Stimulated activated naive CD8-positive, alpha-beta T cell treated with anti-CD3 and anti-CD28 coated beads, Interleukin-15, Interleukin-2, amounts not matched to agents 100 ng/mL and 50 ng/mL, for 24 hours (primary cell): Measurements from ENCODE around the gene RAB3IL1.
"Not testable (repeated sequence)": the region's sequence is repeated elsewhere in the genome, so short reads cannot be mapped to it uniquely, and the experiment has no call there.

Experiments used
- H3K27ac Mint-ChIP-seq: one replicate; pipeline ENCODE4 v1.8.0; 2021; ENCODE audit warnings: mild to moderate bottlenecking, mixed read lengths
- H3K27me3 Mint-ChIP-seq: one replicate; pipeline ENCODE4 v1.8.0; 2021; ENCODE audit warnings: mixed read lengths
- H3K36me3 Mint-ChIP-seq: one replicate; pipeline ENCODE4 v1.8.0; 2021; ENCODE audit warnings: low read depth, mixed read lengths
- H3K4me1 Mint-ChIP-seq: one replicate; pipeline ENCODE4 v1.8.0; 2021; ENCODE audit warnings: low read depth, mixed read lengths
- H3K4me3 Mint-ChIP-seq: one replicate; pipeline ENCODE4 v1.8.0; 2021; ENCODE audit warnings: mild to moderate bottlenecking, mixed read lengths
- H3K9me3 Mint-ChIP-seq: one replicate; pipeline ENCODE4 v1.8.0; 2021; ENCODE audit warnings: mixed read lengths

RAB3IL1 gene

DNA sequence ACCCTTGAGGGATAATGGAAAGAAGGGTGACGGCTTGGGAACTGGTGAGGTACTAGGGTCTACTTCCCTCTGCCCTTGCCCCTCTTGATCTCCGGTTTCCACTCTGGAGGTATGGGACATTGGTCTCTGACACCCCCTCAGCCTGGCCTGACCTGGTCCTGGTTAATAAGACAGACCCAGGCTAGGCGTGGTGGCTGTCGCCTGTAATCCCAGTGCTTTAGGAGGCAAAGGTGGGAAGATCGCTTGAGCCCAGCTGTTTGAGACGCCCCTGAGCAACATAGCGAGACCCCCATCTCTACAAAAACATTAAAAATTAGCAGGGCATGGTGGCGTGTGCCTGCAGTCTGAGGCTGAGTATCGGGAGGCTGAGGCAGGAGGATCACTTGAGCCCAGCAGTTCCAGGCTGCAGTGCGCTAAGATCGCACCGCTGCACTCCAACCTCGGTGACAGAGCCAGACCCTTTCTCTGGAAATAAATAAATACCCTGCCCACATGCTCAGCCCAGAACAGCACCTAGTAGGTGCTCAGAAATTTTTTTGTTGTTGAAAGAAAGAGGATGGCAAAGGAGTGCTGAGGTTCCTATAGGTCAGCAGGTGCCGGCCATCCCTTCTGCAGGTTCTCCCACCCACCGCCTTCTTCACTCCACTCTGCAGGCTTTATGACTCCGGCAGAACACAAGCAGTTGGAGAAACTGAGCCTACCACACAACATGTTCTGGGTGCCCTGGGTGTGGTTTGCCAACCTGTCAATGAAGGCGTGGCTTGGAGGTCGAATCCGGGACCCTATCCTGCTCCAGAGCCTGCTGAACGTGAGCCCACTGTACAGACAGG lies 39.0 kb upstream of the RAB3IL1 start:
- no peak overlapping the region for H3K27ac Mint-ChIP-seq
- no peak overlapping the region for H3K4me3 Mint-ChIP-seq
- peaks cover 9% of the 10 kb centered on the region for H3K4me1 Mint-ChIP-seq
- H3K36me3 Mint-ChIP-seq: no peaks in the 10 kb centered on the region
- peaks cover 9% of the 10 kb centered on the region for H3K27me3 Mint-ChIP-seq
- H3K9me3 Mint-ChIP-seq: no peaks in the 10 kb centered on the region

DNA sequence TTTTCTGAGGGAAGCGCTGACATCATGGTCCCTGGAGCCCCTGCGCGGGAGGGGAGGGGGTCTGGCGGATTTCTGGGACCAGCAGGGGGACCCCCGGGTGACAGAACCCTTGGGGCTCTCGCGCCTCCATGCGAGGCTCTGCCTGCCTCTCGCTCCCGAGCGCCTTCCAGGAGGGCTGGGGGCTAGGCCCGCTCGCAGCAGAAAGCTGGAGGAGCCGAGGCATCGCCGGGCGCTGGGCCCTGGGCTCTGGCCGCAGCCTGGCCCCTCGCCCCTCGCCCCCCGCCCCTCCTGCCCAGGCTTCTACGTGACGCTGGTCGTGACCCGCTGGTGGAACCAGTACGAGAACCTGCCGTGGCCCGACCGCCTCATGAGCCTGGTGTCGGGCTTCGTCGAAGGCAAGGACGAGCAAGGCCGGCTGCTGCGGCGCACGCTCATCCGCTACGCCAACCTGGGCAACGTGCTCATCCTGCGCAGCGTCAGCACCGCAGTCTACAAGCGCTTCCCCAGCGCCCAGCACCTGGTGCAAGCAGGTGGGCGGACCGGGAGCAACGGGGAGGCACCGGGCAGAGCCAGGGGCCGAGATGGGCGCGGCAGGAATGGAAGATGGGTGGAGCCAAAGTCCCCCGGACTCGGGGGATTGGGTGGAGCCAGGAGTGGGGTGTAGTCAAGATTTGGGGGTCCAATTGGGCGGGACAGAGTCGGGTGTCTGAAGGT lies 38.2 kb upstream of the RAB3IL1 start:
- no peaks in the 10 kb centered on the region for H3K9me3 Mint-ChIP-seq
- H3K4me3 Mint-ChIP-seq: no peak overlapping the region
- no peak overlapping the region for H3K27ac Mint-ChIP-seq

GRCh38 chr11:61954851-61955421 lies 37.6 kb upstream of the RAB3IL1 start:
- H3K27ac Mint-ChIP-seq: no peak overlapping the region
- peaks cover 9% of the 10 kb centered on the region for H3K4me1 Mint-ChIP-seq
- H3K36me3 Mint-ChIP-seq: no peaks in the 10 kb centered on the region
- H3K9me3 Mint-ChIP-seq: no peaks in the 10 kb centered on the region
- no peak overlapping the region for H3K4me3 Mint-ChIP-seq
- peaks cover 9% of the 10 kb centered on the region for H3K27me3 Mint-ChIP-seq

More for the DNA sequence above, 38.2 kb upstream of the RAB3IL1 start:
- Mint-ChIP-seq H3K4me1 (peaks cover 9% of the 10 kb centered on the region), H3K36me3 (no peaks in the 10 kb centered on the region), H3K27me3 (peaks cover 9% of the 10 kb centered on the region)

DNA sequence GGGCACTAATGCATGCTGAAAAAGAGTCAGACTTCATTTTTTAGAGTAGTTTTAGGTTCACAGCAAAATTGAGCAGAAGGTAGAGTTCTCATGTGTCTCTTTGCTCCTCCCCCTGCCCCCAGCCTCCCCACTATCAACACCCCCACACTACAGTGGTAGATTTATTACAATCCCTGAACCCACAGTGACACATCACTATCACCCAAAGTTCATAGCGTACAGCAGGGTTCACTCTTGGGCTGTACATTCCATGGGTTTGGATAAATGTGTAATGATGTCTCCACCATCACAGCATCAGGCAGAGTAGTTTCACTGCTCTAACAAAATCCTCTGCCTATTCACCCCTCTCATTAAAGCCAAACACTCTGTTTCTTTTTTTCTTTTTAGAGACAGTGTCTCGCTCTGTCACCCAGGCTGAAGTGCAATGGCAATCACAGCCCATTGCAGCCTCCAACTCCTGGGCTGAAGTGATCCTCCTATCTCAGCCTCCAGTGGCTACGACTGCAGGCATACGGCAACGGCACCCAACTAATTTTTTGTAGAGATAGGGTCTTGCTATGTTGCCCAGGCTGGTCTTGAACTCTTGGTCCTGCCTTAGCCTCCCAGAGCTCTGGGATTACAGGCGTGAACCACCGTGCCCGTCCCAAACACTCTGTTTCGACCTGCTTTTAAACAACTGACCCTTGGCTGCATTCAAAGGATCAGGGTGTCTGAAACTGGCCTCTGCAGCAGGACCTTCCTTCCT lies 36.9 kb upstream of the RAB3IL1 start:
- no peak overlapping the region for H3K4me3 Mint-ChIP-seq
- peaks cover 8% of the 10 kb centered on the region for H3K4me1 Mint-ChIP-seq
- no peaks in the 10 kb centered on the region for H3K36me3 Mint-ChIP-seq
- H3K27ac Mint-ChIP-seq: no peak overlapping the region
- H3K9me3 Mint-ChIP-seq: no peaks in the 10 kb centered on the region
- H3K27me3 Mint-ChIP-seq: peaks cover 9% of the 10 kb centered on the region

DNA sequence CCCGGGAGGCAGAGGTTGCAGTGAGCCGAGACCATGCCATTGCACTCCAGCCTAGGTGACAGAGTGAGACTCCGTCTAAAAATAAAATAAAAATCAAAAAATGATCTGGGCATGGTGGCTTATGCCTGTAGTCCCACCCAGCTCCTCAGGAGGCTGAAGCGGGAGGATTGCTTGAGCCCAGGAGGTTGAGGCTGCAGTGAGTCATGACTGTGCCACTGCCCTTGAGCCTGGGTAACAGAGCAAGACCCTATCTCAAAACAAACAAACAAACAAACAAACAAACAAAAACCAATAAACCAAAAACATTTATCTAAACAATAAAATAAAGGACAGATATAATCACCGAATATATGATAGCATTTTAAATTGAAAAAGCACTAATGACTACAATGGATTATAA lies 36.3 kb upstream of the RAB3IL1 start:
- not testable (repeated sequence) for H3K4me1 Mint-ChIP-seq, H3K36me3 Mint-ChIP-seq, H3K9me3 Mint-ChIP-seq, H3K27me3 Mint-ChIP-seq, H3K4me3 Mint-ChIP-seq, H3K27ac Mint-ChIP-seq

DNA sequence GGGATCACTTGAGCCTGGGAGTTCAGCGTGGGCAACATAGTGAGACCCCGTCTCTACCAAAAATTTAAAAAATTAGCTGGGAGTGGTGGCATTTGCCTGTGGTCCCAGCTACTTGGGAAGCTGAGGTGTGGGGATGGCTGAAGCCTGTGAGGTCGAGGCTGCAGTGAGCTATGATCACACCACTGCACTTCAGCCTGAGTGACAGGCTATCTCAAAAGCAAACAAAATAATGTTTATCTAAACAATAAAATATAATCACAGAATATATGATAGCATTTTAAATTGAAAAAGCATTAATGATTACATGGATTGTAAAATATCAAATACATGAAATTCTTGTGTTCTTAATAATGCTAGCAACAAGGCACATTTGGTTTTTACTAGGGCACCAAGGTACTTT lies 35.5 kb upstream of the RAB3IL1 start:
- Mint-ChIP-seq H3K27me3 (peaks cover 9% of the 10 kb centered on the region), H3K27ac (no peak overlapping the region), H3K9me3 (no peaks in the 10 kb centered on the region), H3K4me1 (peaks cover 5% of the 10 kb centered on the region), H3K4me3 (no peak overlapping the region), H3K36me3 (no peaks in the 10 kb centered on the region)

- no peaks in the 10 kb centered on the region for H3K9me3 Mint-ChIP-seq
- H3K27ac Mint-ChIP-seq: no peak overlapping the region
- H3K4me1 Mint-ChIP-seq: peaks cover 5% of the 10 kb centered on the region
- peaks cover 9% of the 10 kb centered on the region for H3K27me3 Mint-ChIP-seq
- no peak overlapping the region for H3K4me3 Mint-ChIP-seq
- H3K36me3 Mint-ChIP-seq: no peaks in the 10 kb centered on the region
Observed at GRCh38 chr11:61951484-61952135, 34.2 kb upstream of the RAB3IL1 start.

DNA sequence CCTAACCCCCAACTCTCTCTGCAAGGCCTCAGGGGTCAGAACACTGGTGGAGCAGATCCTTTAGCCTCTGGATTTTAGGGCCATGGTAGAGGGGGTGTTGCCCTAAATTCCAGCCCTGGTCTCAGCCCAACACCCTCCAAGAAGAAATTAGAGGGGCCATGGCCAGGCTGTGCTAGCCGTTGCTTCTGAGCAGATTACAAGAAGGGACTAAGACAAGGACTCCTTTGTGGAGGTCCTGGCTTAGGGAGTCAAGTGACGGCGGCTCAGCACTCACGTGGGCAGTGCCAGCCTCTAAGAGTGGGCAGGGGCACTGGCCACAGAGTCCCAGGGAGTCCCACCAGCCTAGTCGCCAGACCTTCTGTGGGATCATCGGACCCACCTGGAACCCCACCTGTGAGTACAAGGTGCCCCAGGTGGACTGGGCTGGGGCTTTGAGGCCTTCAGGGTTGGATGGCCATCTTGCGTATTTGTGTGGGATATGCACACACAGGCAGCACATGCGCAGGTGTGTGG lies 32.7 kb upstream of the RAB3IL1 start, which contains the start of gene BEST1:
Gene BEST1, plus strand, starts transcription at position 317 of the 513 bp plus-strand sequence. CDS start 1,456 bp downstream, outside the sequence.
- no peak within 1 kb of the TSS for H3K4me3 Mint-ChIP-seq
- H3K36me3 Mint-ChIP-seq: no peaks in the 10 kb centered on the region
- H3K9me3 Mint-ChIP-seq: no peaks in the 10 kb centered on the region
- no peak within 1 kb of the TSS for H3K27ac Mint-ChIP-seq
- no peaks in the 10 kb centered on the region for H3K4me1 Mint-ChIP-seq
- peaks cover 9% of the 10 kb centered on the region for H3K27me3 Mint-ChIP-seq

DNA sequence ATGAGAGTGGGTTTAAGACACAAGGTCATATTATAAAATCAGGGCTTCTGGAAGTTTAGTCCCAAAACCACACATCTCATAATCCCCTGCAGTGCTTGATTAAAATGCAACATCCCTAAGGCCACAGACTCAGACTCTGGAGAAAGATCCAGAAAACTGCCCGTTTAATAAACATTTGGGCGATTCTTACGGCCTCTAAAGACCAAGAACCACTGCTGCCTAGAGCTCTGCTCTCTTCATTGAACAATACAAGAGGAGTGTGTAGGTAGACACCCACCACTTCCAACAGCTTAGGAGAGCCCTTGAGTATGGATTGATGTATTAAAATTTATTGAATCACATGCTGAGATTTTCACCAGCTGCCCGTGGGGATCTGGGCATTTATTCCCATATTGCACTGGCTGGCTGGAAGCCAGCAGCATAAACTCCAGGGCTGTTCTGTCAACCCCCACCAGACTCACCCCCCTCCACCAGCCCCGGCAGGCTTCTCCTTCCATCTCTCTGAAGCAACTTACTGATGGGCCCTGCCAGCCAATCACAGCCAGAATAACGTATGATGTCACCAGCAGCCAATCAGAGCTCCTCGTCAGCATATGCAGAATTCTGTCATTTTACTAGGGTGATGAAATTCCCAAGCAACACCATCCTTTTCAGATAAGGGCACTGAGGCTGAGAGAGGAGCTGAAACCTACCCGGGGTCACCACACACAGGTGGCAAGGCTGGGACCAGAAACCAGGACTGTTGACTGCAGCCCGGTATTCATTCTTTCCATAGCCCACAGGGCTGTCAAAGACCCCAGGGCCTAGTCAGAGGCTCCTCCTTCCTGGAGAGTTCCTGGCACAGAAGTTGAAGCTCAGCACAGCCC lies 32.0 kb upstream of the RAB3IL1 start:
- Mint-ChIP-seq H3K4me3 (no peak overlapping the region), H3K36me3 (no peaks in the 10 kb centered on the region), H3K9me3 (no peaks in the 10 kb centered on the region), H3K27me3 (peaks cover 8% of the 10 kb centered on the region), H3K27ac (no peak overlapping the region), H3K4me1 (no peaks in the 10 kb centered on the region)

GRCh38 chr11:61948505-61948904 lies 31.1 kb upstream of the RAB3IL1 start:
- Mint-ChIP-seq H3K4me3 (no peak overlapping the region), H3K27me3 (no peaks in the 10 kb centered on the region), H3K4me1 (no peaks in the 10 kb centered on the region), H3K9me3 (no peaks in the 10 kb centered on the region), H3K27ac (no peak overlapping the region), H3K36me3 (no peaks in the 10 kb centered on the region)

DNA sequence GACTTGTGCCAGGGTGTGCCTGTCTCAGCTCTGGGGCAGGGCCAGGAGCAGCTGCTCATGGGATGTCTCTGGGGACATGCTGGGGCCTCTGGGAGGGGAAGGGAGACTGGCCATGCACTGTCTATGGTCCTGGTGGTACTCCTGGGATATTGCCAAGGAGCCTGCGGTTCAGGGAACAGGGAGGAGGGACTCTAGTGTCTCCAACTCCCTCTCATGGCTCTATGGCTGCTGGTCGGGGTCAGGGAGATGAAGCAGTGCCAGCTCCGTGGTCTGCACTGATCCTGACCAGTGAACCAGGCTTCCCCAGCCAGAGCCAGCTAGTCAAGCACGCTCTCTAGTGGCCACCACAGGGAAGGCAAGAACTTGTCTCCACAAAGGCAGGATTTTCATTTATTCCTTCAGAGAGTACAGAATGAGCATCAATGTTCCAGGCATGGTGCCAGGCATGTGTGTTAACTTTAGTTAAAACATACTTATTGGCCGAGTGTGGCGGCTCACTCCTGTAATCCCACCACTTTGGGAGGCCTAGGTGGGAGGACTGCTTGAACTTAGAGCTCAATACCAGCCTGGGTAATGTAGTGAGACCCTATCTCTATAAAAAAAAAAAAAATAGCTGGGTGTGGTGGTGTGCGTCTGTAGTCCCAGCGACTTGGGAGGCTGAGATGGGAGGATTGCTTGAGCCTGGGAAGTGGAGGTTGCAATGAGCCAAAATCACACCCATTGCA lies 30.3 kb upstream of the RAB3IL1 start:
- Mint-ChIP-seq H3K36me3 (no peaks in the 10 kb centered on the region), H3K27me3 (peaks cover 4% of the 10 kb centered on the region), H3K9me3 (no peaks in the 10 kb centered on the region), H3K27ac (no peak overlapping the region), H3K4me1 (no peaks in the 10 kb centered on the region), H3K4me3 (no peak overlapping the region)

GRCh38 chr11:61946894-61947293 lies 29.5 kb upstream of the RAB3IL1 start:
- H3K36me3 Mint-ChIP-seq: no peaks in the 10 kb centered on the region
- H3K9me3 Mint-ChIP-seq: no peaks in the 10 kb centered on the region
- H3K27ac Mint-ChIP-seq: no peak overlapping the region
- H3K4me1 Mint-ChIP-seq: no peaks in the 10 kb centered on the region
- H3K4me3 Mint-ChIP-seq: no peak overlapping the region
- H3K27me3 Mint-ChIP-seq: peaks cover 6% of the 10 kb centered on the region

DNA sequence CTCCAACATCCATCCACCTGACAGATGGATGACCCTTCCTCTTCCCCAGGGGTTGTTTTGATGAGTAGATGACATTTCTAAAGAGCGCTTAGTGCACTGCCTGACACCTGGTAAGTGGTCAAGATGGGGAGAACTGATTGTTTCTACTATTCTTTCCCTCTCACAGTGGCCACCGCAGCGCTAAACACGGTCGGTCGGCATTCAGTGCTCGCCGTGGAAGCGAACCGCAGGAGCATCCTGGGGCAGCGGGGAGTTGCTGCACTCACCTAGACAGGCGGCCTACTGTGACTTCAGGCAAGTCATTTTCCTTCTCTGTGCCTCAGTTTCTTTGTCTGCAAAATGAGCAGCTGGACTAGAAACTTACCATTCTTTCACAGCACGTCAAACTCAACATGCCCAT lies 27.8 kb upstream of the RAB3IL1 start:
- H3K36me3 Mint-ChIP-seq: no peaks in the 10 kb centered on the region
- no peaks in the 10 kb centered on the region for H3K9me3 Mint-ChIP-seq
- no peak overlapping the region for H3K27ac Mint-ChIP-seq
- H3K4me1 Mint-ChIP-seq: no peaks in the 10 kb centered on the region
- H3K4me3 Mint-ChIP-seq: no peak overlapping the region
- H3K27me3 Mint-ChIP-seq: peaks cover 9% of the 10 kb centered on the region
